ENCODE data around the gene OPCML.

The OPCML gene

DNA sequence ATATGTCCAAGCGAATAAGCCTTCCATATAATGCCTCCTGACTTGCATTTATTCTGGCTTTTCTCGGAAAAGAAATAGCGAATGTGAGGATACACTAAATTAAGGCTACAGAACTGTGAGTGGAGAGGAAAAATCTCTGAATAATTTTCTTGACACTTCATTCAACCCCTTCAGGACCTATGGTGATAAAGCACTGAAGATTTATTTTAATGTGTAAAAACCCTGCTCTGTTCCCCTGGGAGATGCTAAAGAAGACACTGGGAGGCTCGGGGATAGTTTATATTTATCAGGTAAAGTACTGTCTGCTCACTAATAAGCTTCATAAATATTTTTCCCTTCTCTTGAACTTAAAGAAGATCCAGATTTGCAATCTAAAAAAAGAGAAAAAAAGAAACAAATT lies 895.8 kb downstream of the OPCML start:
- no peak for ATAC-seq
- H3K4me1 Mint-ChIP-seq: no peaks in the 10 kb centered on the region
- no peak for DNase-seq (ENCODE audit: low spot score in 2 of 2)
- H3K27ac Mint-ChIP-seq: no peak overlapping the region
- H3K9me3 Mint-ChIP-seq: no peaks in the 10 kb centered on the region
- H3K36me3 Mint-ChIP-seq: no peaks in the 10 kb centered on the region
- no peak overlapping the region for H3K4me3 Mint-ChIP-seq

DNA sequence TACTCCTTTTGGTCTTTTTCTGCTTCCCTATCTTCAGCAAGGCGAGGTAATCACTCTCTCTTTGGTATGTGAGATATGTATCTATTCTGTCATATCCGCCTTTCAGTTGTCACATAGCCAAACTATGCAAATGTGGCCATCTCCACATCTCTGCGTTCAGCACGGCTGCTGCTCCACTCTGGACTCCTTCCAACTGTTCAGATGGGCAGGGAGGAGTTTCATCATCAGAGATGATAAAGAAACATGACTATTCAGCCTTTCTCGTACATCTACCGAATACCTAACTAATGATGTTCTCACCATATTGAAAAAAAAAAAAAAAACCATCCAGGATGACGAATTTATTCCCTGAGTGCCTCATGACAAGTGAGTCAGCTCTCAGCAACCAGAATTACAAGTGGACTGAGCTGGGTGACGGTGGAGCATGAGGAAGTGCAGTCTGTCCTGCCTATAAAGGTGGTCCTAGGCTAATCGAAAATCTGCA lies 899.6 kb downstream of the OPCML start:
- no peak overlapping the region for H3K27ac Mint-ChIP-seq
- H3K9me3 Mint-ChIP-seq: no peaks in the 10 kb centered on the region
- DNase-seq (ENCODE audit: low spot score in 2 of 2) (no peak), ATAC-seq (peak; percentile 79)
- H3K4me3 Mint-ChIP-seq: no peak overlapping the region
- H3K4me1 Mint-ChIP-seq: no peaks in the 10 kb centered on the region
- H3K36me3 Mint-ChIP-seq: no peaks in the 10 kb centered on the region

DNA sequence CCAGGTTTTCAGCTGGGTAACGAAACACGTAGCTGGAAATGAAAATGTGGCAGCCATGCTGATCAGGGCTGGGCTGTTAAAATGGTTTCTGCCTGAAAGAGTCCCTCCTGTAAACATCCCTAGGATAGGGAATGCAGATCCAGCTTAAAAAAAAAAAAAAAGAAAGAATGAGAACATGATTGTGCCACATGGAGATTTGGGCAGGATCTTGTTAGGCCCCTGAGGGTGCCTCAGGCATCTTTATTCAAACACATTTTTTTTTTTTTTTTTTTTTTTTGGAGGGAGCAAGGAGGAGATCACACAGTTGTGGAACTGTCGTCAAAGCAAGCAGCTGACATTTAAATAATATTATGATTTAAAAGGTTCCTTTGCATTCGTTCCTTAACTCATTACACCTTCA lies 900.3 kb downstream of the OPCML start:
- Mint-ChIP-seq H3K4me1 (no peaks in the 10 kb centered on the region), H3K4me3 (no peak overlapping the region), H3K36me3 (no peaks in the 10 kb centered on the region), H3K27ac (no peak overlapping the region), H3K9me3 (no peaks in the 10 kb centered on the region)
- ATAC-seq (no peak), DNase-seq (ENCODE audit: low spot score in 2 of 2) (no peak)

DNA sequence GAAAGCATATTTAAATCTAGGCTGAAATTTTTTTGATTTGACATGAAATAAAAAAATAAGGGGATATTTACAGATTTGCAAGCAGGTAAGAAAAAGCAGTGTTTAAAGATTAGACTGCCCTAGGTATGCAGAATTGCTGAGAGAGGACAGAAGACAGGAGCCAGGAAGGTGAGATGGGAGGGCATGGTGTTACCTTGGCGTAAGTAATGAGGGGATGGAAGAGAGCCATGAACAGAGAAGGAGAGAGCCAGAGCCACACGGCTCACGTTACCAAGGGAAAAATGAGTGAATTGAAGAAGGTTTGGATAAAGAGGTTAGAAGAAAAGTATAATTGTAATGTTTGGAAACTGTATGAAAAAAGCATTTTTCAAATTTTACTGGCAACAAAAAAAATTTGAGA lies 904.3 kb downstream of the OPCML start:
- Mint-ChIP-seq H3K4me3 (no peak overlapping the region), H3K9me3 (peaks cover 4% of the 10 kb centered on the region), H3K27ac (no peak overlapping the region), H3K36me3 (no peaks in the 10 kb centered on the region), H3K4me1 (no peaks in the 10 kb centered on the region)
- no peak for DNase-seq (ENCODE audit: low spot score in 2 of 2)
- no peak for ATAC-seq

DNA sequence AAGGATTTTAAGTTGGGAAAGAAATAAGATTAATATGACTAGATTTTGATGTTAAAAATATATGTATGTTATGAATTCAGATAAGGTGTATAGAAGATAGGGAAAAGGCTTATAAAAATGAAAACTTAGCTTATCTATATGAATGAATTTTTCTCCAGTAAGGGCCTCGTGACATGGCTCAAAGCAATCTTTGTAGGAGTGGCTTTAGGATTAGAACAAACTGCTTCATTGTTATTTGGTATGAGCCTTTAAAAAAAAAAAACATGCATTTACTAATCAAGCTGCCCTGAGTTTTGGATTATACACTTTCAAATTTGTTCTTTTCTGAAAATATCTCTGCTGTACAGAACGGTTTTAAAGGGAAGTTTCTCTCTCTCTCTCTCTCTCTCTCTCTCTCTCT lies 905.9 kb downstream of the OPCML start:
- DNase-seq (ENCODE audit: low spot score in 2 of 2) (no peak), ATAC-seq (no peak)
- Mint-ChIP-seq H3K27ac (no peak overlapping the region), H3K4me1 (no peaks in the 10 kb centered on the region), H3K4me3 (no peak overlapping the region), H3K36me3 (no peaks in the 10 kb centered on the region), H3K9me3 (peaks cover 7% of the 10 kb centered on the region)

DNA sequence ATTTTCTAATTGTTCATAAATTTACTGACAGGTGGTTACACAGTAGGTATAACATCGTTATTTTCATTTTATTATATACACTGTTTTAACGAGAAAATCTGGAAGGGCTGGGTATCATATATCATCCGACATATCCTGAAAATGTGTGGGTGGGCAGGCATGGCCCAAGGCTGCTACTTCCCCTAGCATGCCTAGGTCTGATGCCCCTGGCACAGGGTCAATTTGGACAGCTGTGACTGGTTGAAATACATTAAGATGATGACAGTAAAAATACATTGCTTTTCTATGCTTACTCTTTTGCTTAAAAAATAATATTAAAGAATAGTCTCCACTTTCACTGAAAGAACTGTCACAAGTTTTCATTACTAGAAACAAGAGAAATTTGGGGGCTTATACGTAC lies 908.8 kb downstream of the OPCML start:
- H3K9me3 Mint-ChIP-seq: peaks cover 7% of the 10 kb centered on the region
- H3K4me1 Mint-ChIP-seq: no peaks in the 10 kb centered on the region
- H3K36me3 Mint-ChIP-seq: no peaks in the 10 kb centered on the region
- H3K4me3 Mint-ChIP-seq: no peak overlapping the region
- H3K27ac Mint-ChIP-seq: no peak overlapping the region
- no peak for ATAC-seq
- no peak for DNase-seq (ENCODE audit: low spot score in 2 of 2)

DNA sequence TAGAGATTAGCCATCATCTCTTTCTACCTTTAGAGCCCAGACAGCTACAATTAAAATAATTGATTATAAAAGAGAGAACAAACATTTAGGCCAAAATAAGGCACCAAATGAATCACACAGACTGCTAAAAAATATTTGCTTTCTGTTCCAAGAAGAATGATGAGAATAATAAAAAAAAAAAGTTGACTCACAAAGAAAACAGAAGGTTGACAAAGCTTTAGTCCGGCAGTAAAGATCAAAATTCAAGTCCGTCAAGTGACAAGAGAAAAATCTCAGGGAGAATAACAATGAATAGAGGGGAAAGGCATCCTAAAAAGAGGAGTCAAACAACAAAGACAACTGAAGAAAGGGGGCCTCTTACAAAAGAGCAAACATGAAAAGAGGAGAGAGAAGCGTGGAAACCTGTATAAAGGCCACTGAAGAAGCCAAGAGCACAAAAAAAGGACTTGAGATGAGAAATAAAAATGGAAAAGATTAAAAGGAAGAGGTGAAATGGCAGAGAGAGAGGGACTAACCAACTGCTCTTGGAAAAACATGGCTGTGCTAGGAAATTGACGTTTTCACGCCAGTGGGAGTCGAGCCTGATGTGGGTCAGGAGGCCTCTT lies 910.2 kb downstream of the OPCML start:
- H3K9me3 Mint-ChIP-seq: peaks cover 7% of the 10 kb centered on the region
- ATAC-seq (no peak), DNase-seq (ENCODE audit: low spot score in 2 of 2) (no peak)
- no peaks in the 10 kb centered on the region for H3K4me1 Mint-ChIP-seq
- H3K4me3 Mint-ChIP-seq: no peak overlapping the region
- no peaks in the 10 kb centered on the region for H3K36me3 Mint-ChIP-seq
- H3K27ac Mint-ChIP-seq: no peak overlapping the region

DNA sequence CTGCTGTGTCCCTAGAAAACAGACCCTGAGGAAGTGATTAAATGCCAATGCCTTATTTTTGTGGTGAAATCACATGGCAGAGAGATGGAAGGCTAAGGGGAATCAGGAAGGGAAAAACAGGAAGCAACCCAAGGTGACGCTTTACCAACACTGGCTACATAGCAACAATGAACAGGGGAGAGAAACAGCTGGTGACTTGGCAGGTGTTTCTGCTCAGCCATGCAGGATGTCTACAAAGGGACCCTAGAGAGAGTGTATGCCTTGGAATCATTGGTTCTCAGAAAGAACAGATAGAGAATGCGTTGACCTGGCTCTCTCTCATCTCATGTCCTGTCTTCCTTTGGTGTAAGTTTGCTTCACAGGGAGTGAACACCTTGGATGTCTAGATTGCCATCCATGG lies 911.9 kb downstream of the OPCML start:
- no peak overlapping the region for H3K4me3 Mint-ChIP-seq
- no peak overlapping the region for H3K27ac Mint-ChIP-seq
- DNase-seq (ENCODE audit: low spot score in 2 of 2) (no peak), ATAC-seq (no peak)
- peaks cover 7% of the 10 kb centered on the region for H3K9me3 Mint-ChIP-seq
- H3K4me1 Mint-ChIP-seq: no peaks in the 10 kb centered on the region
- H3K36me3 Mint-ChIP-seq: no peaks in the 10 kb centered on the region

DNA sequence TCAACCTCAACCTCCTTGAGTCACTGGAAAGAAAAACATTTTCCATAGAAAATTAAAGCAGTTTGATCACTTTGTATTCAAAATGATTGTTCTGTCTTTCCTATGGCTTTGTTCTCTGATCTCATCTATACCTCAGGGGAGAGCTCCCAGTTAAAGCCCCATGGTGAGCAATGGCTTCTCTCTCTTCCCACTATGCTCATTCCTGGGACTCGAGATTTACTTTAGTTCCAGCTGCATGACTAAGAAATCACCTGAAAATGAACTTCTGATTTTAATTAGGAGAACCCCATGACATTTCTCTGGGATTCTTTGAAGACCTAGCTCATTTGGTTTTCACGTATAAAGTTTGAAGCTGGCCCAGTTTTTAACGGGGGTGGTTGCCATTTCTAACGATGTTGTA lies 921.5 kb downstream of the OPCML start:
- no peaks in the 10 kb centered on the region for H3K36me3 Mint-ChIP-seq
- peaks cover 3% of the 10 kb centered on the region for H3K9me3 Mint-ChIP-seq
- ATAC-seq (no peak), DNase-seq (ENCODE audit: low spot score in 2 of 2) (no peak)
- no peak overlapping the region for H3K4me3 Mint-ChIP-seq
- H3K4me1 Mint-ChIP-seq: no peaks in the 10 kb centered on the region
- no peak overlapping the region for H3K27ac Mint-ChIP-seq

DNA sequence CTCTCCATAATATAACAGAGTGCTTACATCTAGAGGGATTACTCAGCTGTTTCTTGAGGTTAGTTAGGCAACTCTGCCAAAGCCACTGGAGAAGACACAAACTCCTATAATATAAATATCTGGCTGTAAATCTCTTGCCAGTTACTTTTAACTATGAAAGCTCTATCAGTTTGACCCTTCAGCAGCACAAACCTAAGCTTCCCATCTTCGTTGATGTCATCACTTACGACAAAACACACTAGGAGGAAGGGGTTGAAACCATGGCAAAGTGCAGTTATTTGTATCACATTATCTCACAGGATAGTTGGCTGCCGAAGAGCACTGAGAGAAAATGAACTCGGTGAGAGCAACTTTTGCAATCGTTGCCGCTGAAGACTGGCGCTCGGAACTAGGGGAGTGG lies 922.1 kb downstream of the OPCML start:
- Mint-ChIP-seq H3K4me1 (no peaks in the 10 kb centered on the region), H3K9me3 (peaks cover 3% of the 10 kb centered on the region), H3K27ac (no peak overlapping the region), H3K4me3 (no peak overlapping the region), H3K36me3 (no peaks in the 10 kb centered on the region)
- DNase-seq (ENCODE audit: low spot score in 2 of 2): no peak
- ATAC-seq: no peak

DNA sequence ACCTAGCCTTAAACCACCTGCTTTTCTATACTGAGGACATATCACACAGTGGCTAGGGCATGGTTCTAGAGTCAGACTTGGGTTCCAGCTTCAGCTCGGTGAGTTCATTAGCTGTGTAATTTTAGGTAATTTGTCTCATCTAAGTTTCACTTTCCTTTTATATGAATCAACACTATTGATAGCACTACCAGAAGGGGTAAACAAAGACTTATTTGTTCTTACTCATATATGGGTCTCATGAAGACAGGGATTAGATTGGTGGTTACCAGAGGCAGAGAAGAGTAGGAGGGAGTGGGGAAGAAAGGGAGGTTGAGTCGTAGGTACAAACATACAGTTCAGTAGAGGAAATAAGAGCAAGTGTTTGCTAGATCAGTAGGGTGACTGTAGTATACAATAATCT lies 924.7 kb downstream of the OPCML start:
- ATAC-seq: peak; percentile 78

DNA sequence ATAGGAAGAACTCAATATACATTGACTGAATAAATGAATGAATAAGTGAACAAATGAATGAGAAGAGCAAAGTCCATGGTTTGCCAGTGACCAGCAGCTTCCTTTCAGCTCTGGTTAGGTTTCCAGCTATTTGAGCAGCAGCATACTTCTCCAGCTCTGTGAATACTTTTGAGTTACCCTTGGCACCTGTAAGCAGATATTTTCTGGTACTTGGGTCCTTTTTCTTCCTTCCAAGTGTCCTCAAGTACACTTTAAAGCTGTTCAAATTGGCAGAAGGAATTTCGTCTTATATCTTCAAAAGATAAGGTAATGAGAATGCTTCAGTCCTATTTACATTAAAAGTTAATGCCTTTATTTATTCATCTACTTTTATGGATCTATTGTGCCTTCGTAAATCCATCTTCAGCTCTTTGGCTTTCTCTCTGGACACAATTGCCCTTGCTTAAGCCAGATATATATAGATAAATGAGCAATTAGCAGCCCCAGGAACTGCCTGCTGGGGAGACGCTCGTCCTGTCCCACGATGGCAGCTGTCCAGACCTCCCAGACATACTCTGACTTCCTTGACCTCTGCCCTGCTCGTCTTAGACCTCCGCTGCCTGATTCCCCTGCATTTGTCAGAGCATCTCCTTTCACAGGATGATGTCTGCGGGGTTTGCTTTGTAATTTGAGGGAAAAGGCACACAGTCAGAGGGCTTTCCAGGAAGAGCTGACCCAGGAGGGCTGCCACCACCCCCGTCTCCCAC lies 926.3 kb downstream of the OPCML start:
- DNase-seq (ENCODE audit: low spot score in 2 of 2) (no peak), ATAC-seq (no peak)
- H3K4me3 Mint-ChIP-seq: no peak overlapping the region
- no peaks in the 10 kb centered on the region for H3K4me1 Mint-ChIP-seq
- no peak overlapping the region for H3K27ac Mint-ChIP-seq
- H3K9me3 Mint-ChIP-seq: no peaks in the 10 kb centered on the region
- no peaks in the 10 kb centered on the region for H3K36me3 Mint-ChIP-seq

More for the DNA sequence above, 924.7 kb downstream of the OPCML start:
- H3K4me1 Mint-ChIP-seq: no peaks in the 10 kb centered on the region
- H3K36me3 Mint-ChIP-seq: no peaks in the 10 kb centered on the region
- no peak overlapping the region for H3K4me3 Mint-ChIP-seq
- DNase-seq (ENCODE audit: low spot score in 2 of 2): no peak
- no peak overlapping the region for H3K27ac Mint-ChIP-seq
- H3K9me3 Mint-ChIP-seq: no peaks in the 10 kb centered on the region

DNA sequence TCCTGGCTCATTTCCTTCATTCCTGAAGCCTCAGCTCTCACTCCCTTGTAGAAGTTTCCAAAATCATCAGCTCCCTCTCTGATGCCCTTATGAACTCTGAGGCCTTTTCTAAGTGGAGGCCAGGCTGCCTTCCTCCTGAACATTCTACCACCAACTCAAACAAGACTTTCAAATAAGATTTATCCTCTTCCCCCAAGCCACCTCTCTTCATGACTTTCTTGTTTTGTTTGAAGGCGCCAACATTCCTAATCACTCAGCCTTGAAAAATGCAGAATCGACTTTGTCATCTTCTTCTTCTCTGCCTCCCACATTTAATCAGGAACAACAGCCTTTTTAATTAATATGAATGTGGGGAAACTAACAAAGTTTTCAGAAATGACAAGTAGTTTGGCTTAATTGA lies 927.9 kb downstream of the OPCML start:
- H3K4me3 Mint-ChIP-seq: no peak overlapping the region
- ATAC-seq (no peak), DNase-seq (ENCODE audit: low spot score in 2 of 2) (no peak)
- H3K36me3 Mint-ChIP-seq: no peaks in the 10 kb centered on the region
- no peaks in the 10 kb centered on the region for H3K9me3 Mint-ChIP-seq
- no peaks in the 10 kb centered on the region for H3K4me1 Mint-ChIP-seq
- no peak overlapping the region for H3K27ac Mint-ChIP-seq

DNA sequence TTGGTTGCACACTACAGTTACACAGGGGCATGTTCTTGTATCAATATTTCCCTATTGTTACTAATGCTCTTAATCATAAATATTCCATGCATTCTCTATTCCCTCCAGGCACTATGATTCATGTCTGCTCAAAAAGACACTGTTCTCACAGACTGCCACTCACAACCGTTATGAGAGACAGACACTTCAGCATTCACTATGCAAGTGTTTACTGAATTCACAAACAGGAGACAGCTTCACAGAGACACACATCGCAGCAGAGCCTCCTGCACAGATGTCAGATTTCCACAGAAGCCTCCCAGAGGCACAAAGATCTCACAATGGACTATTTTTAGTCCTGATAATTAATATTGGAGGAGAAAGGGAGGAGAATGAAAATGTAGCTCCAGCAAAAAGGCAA lies 930.4 kb downstream of the OPCML start:
- Mint-ChIP-seq H3K27ac (no peak overlapping the region), H3K4me1 (no peaks in the 10 kb centered on the region), H3K9me3 (no peaks in the 10 kb centered on the region), H3K36me3 (no peaks in the 10 kb centered on the region), H3K4me3 (no peak overlapping the region)
- ATAC-seq (no peak), DNase-seq (ENCODE audit: low spot score in 2 of 2) (no peak)

DNA sequence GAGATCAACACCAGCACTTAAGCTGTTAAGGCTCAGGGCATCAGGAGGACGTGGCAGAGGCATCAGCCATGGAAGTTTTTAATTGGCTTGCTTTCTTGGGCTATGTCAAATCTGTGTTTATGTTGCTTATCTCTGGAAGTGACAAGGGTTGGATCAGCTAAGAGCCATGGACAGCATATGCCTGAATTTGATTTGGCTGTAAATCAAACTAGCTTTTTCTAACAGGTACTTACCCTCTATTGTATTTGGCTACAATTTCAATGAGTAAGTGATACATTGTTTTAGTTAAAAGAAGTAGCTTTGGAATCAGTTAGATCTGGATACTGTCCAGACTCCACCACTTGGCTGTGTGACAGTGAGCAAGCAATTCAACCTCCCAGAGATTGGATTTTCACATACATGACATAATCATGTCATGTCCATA lies 936.6 kb downstream of the OPCML start:
- ATAC-seq (no peak), DNase-seq (ENCODE audit: low spot score in 2 of 2) (no peak)
- no peaks in the 10 kb centered on the region for H3K36me3 Mint-ChIP-seq
- no peak overlapping the region for H3K27ac Mint-ChIP-seq
- H3K4me3 Mint-ChIP-seq: no peak overlapping the region
- H3K4me1 Mint-ChIP-seq: no peaks in the 10 kb centered on the region
- no peaks in the 10 kb centered on the region for H3K9me3 Mint-ChIP-seq

DNA sequence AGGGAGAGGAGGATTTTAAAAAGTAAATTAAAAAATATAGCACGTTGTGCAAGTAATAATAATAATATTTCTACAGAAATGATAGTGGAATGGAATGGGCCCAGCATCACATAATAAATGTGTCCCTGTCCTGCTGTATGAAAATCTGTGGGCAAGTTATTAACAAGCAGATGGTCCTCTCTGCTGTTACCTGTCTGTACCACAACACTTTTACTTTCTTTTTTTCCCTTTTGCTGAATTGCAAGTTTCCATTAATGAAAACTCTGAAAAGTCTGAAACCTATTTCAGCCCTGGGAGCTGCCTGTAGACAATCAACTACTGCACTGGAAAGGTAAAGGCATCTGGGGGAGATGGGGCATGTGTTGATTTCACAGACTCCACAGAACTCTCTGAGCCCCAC lies 937.1 kb downstream of the OPCML start:
- Mint-ChIP-seq H3K9me3 (no peaks in the 10 kb centered on the region), H3K4me1 (no peaks in the 10 kb centered on the region), H3K27ac (no peak overlapping the region), H3K36me3 (no peaks in the 10 kb centered on the region), H3K4me3 (no peak overlapping the region)
- DNase-seq (ENCODE audit: low spot score in 2 of 2): no peak
- no peak for ATAC-seq

Data from stimulated activated effector memory CD8-positive, alpha-beta T cell treated with anti-CD3 and anti-CD28 coated beads, Interleukin-12 subunit alpha, Interleukin-12 subunit beta, amount 100 ng/mL, for 72 hours (primary cell).